Activated CD8-positive, alpha-beta memory T cell treated with anti-CD3 and anti-CD28 coated beads, Interleukin-2, amount 50 U/mL, for 4 hours (primary cell): ENCODE measurements around the gene NTM.

Source experiments
- DNase-seq: peaks from one replicate; pipeline ENCODE4 v3.0.0-alpha.2; 2020

The NTM gene

DNA sequence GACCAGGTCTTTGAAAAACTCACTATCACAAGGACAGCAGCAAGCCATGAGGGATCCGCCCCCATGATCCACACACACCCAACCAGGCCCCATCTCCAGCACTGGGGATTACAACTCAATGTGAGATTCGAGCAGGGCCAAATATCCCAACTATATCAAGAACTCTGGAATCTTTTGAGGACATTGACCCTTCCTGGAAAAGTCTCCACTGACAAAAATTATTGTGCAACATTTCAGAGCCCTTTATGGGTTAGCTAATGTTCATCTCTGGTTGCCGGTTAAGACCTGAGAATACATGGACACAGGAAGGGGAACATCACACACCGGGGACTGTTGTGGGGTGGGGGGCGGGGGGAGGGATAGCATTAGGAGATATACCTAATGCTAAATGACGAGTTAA, 479.1 kb downstream of the NTM start:
- no peak for DNase-seq

DNA sequence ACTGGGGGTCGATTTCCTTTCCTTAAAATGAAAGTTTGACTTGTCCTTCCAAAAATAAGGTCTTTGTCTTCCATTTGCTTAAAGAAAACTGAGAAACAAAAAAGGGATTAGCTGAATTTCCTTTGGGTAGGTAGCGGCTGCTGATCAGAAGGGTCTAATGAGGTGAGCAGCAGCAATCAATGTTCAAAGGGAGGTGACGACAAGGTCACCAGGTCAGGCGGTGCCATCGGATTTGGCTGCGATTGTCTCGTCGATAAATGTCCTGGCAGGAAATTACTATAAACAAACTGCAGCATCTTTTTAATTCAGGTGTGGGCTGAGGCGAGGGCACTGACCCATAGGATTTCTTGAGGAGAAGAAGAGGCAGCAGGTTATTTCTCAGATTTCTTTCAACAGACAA, 480.1 kb downstream of the NTM start:
- DNase-seq, result no peak

DNA sequence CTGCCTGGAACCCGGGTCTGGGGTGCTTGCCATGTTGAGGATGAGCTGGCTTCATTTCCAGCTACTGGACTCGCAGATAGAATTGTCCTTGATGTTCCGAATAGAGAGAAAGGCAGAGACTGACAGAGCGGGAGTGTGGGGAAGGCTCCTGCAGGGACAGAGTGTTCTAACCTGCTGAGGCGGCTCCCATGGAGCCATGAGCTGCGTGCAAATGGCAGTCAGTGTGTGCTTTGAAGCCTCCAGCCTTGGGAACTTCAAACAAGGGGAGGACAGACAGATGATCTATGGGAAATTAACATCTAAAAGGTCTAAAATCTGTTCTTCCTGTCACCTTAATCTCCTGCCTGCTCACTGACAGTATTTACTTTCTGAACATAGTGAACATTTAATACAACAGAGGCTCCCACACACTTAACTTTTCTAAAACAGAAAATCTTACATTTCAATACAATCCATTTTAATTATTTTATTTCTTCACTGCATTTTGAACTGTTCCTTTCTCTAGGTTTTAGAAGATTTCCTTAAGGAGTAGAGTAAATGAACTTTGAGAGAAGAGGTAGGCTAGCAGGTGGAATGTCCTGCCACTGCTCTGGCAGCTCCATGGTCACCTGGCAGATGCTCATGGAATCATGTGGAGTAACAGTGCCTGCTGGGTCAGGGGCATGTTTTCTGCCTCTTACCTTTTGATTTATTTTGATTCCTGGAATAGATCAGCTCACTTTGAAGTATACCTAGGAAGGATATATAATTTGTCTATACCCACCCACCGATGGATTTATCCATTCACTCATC, 481.7 kb downstream of the NTM start:
- no peak for DNase-seq

DNA sequence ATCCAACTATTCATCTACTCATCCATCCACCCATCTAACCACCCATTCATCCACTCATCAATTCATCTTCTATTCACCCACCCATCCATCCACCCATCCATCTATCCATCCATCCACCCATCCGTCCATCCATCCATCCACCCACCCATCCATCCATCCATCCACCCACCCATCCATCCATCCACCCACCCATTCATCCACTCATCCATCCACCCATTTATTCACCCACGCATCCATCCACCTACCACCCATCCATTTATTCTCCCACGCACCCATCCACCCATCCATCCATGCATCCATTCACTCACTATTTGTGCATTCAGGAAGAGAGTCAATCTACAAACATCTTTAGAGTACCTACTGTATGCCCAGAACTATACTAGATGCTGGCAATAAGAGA, 482.3 kb downstream of the NTM start:
- DNase-seq, result no peak

GRCh38 chr11:131854391-131854790, 484.0 kb downstream of the NTM start:
- DNase-seq, result no peak

DNA sequence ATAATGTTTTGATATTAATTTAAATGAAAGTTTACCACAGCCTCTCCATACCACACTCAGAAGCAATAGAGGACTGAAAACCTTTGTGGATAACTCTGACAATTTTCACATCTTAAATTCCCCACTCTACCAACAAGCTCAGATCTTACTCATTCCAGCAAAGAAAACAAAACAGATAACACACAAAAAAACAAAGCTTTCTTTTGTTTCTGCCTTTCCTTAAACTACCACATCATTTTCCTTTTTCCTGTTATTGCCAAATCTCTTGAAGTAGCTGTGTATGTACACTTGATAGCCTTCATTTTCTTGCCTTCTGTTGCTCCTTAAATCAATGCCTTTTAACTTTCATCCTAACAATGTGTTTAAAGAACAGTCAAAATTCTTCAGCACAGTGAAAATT, 484.9 kb downstream of the NTM start:
- no peak for DNase-seq

GRCh38 chr11:131857246-131857645, 486.8 kb downstream of the NTM start:
- DNase-seq, result no peak

DNA sequence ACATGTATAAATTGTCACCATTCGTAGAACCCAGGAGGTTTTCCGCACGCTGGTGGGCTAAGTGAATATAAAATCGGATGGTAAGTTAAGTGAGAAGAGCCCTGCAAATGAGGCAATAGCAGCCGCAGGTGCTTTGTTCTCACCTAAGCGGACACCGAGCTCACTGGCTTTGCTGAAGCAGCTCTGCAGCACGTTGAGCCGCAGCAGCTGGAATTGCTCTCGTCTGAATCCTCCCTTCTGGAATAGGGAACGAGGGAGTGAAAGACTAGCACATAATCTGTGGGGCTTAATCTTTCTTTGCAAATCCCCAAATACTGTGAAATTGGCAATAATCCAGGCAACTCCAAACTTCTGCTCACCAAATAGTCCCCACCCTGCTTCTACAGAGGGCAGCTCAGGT, 488.1 kb downstream of the NTM start:
- no peak for DNase-seq

- DNase-seq, result no peak
Observed at GRCh38 chr11:131859538-131860210, 489.3 kb downstream of the NTM start.

GRCh38 chr11:131864228-131864627, 493.8 kb downstream of the NTM start:
- no peak for DNase-seq

- DNase-seq, result no peak
Observed at GRCh38 chr11:131865860-131866259, 495.4 kb downstream of the NTM start.

DNA sequence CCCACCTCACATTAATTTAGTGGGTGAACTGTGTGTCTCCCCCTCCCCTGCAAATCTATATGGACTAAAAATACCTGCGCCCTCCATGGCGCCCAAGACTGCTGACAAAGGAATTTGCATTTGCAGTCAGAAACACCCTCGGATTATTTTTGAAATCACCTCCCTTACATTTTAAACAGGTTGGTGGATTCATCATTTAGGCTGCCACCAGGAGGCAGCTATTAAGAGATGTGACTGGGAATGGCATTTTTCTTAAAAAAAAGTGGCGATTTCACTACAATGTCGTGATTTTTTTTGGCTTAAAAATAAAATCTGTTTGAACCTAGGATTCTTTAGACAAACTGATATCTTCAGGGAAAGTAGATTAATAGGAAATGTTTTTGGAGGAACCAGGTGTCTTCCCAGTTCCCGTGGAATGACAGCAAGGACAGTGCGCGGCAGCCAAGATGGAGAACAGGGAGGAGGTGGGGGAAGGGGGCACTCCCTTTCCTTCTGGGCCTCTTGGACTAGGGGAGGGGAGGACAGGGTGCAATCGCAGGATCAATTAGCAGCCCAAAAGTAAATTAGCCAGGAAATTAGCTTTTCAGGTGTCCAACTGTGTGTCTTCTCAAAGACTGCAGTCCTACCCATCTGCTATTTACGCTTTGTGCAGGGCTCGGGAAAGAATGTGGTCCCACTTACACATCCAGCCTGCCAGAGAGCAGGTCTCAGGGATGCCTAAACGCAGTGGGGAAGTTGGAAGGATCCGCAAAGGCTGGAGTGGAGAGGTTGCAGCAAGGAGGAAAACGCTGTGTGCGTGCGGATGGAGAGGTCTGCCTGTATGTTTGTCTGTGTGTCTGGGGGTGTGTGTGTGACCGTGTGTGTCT, 496.4 kb downstream of the NTM start:
- DNase-seq, result no peak

DNA sequence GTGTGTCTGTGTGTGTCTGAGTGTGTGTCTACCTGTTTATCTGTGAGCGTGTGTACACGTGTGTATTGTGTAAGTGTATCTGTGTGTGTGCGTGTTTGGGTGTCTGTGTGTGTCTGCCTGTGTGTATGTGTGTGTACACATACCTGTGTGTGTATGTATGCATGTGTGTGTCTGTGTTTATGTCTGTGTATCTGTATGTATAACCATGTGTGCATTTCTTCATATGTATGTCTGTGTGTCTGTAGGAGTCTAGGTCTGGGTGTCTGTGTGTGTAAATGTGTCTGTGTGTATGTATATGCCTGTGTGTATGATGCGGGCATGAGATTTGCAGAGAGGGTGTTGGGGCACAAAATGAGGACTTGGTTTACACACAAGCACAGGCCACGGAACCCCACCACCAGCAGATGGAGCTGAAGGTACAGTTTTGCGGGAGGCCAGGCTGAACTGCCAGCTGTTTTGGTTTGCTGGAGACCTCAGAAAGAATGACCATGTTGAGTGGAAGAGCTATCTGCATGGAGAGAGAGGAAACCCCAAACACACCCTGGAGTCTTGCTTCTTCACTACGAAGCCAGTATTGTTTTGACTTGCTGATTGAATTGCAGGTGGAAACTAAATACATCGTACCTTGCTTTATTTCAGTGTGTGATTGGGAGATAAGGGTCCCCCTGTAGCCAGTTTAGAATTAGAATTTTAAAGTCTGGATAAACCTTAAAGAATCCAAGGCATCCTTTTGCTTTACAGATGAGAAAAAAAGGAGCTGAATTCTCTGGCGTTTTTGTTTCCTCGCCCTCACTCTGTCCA, 497.2 kb downstream of the NTM start:
- DNase-seq, result no peak

DNA sequence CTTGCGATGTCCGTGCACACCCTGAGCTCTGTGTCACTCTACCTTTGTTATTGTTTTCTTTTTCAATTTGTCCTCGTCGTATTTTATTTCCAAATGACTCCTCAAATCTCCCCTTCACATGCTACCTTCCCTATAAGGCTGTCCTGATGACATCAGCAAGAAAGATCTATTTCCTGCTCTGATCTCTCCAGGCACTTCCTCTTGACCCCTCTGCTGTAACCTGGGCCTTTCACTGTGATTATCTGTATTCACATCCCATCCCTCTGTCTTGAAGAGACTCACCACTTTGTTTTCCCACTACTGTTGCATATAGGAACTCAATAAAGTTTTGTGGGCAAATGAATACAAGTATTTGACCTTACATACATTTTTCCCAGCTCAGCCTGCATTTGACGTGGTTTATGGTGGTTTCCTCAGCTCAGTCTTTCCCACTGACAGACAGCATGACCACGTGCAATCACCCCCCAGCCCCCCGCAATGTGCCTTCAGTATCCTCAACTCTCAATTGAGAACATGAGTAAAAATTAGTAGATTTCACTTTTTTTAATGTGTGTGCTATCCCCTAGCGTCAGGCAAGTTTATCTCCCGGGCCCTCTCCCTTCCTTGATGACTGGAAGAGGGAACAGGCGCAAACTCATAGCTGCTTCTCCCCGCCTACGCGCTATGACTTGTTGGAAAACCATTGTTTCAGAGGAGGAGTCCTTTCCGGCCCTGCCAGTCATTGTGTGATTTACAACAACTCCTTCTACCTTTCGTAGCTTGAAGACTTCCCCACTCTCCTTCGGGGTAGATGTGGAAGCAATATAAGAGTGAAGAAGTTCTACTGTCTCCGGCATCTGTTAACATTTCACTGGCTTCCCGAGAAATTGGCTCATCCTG, 498.5 kb downstream of the NTM start:
- DNase-seq, result no peak

DNA sequence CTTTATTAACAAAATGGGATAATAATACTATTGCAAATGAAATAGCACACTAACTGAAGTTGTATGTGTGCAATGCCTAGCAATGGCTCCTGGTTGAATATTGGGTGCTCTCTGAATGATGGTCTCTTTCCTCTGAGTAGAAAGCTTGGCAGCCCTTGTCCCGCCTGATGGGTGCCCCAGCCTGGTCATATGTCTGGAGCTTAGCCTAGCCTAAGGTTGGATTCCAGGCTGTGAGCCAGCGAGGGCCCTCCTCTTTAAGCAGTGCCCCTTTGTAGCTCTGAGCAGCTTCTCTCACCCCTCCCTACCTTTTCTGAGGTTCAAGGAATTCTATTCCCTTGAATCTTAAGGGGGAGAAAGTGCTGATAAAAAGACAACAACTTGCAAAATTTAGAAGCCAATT, 499.9 kb downstream of the NTM start:
- no peak for DNase-seq

GRCh38 chr11:131871006-131871405, 500.6 kb downstream of the NTM start:
- DNase-seq, result no peak

GRCh38 chr11:131874070-131874469, 503.7 kb downstream of the NTM start:
- DNase-seq, result no peak

DNA sequence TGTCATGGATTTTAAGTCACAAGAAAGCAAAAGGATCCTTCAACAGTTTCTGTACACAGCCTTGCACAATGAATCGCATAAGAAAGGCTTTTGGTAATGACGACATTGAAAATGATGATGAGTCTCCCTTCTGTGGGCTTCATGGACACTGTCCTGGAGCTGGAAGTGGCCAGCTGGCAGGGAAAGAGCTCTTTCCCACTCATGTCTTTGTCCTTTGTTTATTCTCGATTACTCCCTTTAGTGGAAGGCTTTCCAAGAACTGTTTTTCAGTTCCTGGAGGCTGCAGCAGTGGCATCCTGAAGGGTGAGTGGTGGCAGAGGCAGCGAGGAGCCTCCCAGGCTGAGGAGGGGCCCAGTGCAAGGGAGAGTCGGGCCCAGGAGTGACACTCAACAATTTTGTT, 505.2 kb downstream of the NTM start:
- DNase-seq, result no peak

DNA sequence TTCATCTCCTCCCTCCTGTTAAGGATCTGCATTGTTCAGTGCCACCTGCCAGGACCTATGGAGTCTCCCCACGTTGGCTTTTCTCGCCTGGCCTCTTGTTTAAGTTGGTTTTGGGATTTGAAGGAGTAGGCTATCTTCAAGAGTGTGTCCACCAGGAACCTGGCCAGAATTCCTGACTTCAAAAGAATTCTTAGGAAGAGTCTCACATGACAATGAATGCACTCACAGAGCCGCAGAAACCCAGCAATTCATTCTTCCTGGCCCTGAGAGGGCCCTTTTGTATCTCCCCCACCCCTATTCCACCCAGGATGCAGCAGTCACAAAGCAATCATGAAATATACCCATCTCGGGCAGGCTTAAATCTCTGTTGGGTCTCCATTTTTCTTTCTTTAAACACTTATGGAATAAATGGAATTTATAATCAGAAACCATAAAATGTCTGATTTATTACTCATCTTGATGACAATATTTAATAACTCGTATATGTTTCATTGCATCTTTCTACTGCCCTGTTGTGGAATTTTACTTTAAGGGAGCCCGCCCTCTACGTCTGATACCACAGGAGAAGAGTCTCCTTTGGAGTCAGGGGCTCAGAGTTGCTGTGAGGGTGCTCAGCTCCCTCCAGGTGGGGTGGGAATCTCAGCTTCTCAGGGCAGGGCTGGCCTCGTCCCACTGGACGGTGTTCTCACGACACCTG, 507.0 kb downstream of the NTM start:
- DNase-seq, result no peak

GRCh38 chr11:131880316-131880715, 509.9 kb downstream of the NTM start:
- no peak for DNase-seq

- no peak for DNase-seq
Observed at GRCh38 chr11:131880976-131881375, 510.6 kb downstream of the NTM start.
